Left cardiac atrium (tissue), 4 donors: Measurements from ENCODE around the gene C17orf50. TPM values are rescaled to one million over a fixed set of nuclear protein-coding genes. Genes with fewer than 3 reads are reported as not detected.

Source experiments
- ATAC-seq, 2 donors: fragments of 200-7000 bp; cut with Tn5 transposase; one replicate each; pipeline ENCODE4 v1.9.1; 2020; ENCODE audit warnings: mild to moderate bottlenecking in 2 of 2, moderate library complexity in 2 of 2
- DNase-seq: peaks from one replicate; pipeline ENCODE4 v3.0.0-alpha.2; 2020
- intact Hi-C, 2 donors: fragments of 100-400 bp; cut with DNase I; formaldehyde crosslinking; loops; one replicate each; pipeline versions ENCODE4 v1.14.1 to v1.15.1; 2022 to 2023
- total RNA-seq, 2 donors: library from RNA; stranded (reverse); fragmentation: NEBNext Ultra II Directional; extraction: Animal tissue kit (Norgen Biotek cat#: 25700); gene quantifications; one replicate each; pipeline ENCODE4 v1.2.1, GENCODE V29; 2021
- donor health status: DM: no; HTN: yes; CAD: no.
- donor health status: DM: no; HTN: yes; CAD: no; lungs with severe emphysema.
- donor health status: DM: yes; HTN: yes; CAD: no.
- donor health status: Dilated cardiomyopathy.

Gene C17orf50
- total RNA-seq, 2 donors from 2014 or later: not detected

DNA sequence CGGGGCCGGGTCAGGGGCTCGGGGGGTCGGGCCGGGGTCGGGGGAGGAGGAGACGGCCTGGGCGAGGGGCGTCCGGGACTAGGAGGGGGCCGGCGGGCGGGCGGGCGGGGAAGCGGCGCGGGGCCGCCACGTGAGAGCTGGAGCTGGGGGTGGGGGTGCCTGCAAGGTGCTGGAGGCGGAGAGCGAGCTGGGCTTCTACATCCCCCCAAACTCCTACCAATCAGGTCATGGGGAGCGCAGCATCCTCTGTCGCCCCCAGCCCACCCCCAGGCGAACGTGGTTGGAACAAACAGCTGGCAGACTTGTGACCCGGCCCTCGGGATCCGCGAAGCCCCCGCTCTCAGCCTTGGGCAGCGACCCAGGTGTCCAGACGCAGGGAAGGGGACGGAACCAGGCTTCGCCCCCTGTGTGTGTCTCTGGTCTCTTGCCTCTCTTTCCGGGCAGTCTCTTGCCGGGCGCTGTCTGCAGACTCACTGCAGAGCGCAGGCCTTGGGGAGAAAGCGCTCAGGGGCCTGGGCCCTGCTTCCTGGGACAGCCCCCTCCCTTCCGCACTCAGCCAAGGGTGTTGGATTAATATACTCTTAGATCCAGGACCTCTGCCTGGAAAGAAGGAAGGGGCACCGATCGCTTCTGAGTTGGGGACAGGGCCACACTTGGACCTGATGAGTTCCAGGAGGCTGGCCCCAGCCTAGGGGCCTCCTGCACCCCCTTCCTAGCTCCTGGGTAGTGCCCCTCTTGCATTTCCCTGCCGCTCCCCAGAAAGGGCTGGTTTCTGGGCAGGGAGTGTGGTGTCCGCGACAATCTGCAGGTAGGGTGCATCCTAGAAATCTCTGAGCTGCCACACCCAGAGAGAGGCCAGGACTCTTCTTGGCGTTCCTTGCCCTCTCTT, 28.5 kb upstream of the C17orf50 start:
- ATAC-seq: peak; percentile 46 to 53
- intact Hi-C loops: no loop called here

DNA sequence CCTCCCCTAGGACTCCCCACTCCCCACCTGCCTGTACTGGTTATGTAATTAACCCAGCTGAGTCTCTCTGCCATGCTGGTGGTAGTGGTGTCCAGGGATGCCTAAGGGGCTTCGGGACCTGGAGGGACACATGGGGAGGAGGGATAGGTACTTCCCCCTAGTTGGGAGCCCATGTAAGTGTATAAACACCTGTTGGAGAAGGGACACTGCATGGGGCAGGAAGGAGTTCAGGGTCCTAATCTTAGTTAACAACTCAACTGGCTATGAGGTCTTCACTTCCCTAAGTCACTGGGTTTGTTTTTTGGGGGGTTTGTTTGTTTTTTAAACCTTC, 27.9 kb upstream of the C17orf50 start:
- ATAC-seq: no peak
- intact Hi-C loops: no loop called here
- no peak for DNase-seq

More for the DNA sequence above, 28.5 kb upstream of the C17orf50 start:
- DNase-seq: no peak

DNA sequence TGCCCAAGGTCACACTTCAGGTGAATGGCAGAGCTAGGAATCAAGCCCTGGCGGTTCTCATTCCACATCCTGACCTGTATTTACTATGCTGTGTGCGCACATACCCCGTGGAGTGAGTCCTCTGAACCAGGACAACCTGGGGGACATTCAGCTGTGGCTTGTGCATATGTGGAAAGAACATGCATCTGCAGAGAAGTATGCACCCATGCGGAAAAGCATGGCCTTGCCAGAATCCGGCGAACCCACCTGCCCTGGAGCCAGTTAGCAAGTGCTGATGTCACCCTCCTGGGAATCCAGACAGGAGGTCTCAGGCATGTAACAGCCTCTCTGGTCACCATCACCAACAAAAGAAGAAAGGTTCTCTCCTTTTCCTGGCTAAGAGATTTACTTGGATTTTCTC, 27.3 kb upstream of the C17orf50 start:
- no peak for ATAC-seq

DNA sequence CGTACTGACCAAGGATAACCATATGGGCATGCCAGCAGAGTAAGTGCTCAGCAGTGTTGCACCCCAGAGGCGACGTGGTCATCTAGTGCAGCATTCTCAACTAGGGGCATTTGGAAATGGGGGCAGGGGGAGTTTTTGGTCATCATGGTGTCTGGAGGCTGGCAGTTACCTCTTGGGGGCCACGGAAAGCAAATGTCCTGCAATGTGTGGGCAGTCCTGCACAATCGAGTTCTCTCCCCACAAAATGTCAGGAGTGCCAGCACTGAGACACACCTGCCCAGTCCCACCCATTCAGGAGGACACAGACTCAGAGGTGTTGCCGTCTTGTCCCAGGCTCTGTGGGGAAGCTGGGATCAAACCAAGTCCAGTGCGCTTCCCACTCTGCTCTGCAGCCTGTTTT, 26.3 kb upstream of the C17orf50 start:
- intact Hi-C loops: no loop called here
- no peak for ATAC-seq
- no peak for DNase-seq

More for the DNA sequence above, 27.3 kb upstream of the C17orf50 start:
- intact Hi-C loops: no loop called here
- no peak for DNase-seq

DNA sequence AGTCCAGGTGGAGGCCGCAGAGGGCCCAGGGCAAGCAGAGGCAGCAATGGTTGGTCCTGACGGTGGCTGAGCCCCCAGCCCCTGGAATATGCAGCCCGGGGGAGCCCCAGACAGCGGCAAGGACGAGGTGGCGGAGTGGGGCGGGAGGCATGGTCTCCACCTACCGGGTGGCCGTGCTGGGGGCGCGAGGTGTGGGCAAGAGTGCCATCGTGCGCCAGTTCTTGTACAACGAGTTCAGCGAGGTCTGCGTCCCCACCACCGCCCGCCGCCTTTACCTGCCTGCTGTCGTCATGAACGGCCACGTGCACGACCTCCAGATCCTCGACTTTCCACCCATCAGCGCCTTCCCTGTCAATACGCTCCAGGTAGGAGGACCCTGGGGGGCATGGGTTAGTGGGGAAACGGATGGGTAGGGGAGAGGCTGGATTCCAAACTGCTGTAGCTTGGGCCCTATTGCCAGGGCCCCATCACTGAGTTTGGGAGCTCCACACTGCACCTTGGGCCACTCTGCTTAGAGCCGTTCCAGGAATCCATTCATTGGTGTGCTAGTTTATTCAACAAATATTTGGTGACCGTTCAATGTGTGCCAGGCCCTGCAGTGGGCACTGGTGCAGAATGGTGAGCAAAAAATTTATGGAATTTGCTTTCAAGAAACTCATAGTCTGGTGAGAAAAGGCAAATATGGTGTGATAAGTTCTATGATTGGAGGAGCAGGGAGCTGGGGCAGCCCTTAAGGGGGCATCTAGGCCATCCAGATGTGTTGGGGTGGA, 25.5 kb upstream of the C17orf50 start:
- ATAC-seq (no peak), DNase-seq (no peak)
- intact Hi-C loops: no loop called here

DNA sequence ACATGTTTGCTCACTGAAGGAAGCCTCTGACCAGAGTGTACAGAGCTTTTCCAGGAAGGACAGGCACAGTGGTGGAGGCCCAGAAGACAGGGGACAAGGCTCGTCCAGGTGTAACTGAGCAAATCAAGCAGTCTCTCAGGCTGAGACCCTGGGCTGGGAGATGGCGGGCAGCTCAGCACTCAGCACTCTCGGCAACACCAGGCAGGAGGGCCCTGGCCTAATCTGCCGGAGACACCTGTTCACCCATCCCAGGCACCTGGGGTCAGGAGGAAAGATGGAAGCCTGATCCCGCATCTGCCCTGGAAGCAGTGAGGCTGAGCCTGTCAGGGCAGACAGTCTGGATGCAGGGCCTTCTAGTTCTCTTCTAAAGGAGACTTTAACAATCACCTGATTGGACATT, 24.5 kb upstream of the C17orf50 start:
- DNase-seq: no peak
- ATAC-seq: no peak
- intact Hi-C loops: no loop called here

DNA sequence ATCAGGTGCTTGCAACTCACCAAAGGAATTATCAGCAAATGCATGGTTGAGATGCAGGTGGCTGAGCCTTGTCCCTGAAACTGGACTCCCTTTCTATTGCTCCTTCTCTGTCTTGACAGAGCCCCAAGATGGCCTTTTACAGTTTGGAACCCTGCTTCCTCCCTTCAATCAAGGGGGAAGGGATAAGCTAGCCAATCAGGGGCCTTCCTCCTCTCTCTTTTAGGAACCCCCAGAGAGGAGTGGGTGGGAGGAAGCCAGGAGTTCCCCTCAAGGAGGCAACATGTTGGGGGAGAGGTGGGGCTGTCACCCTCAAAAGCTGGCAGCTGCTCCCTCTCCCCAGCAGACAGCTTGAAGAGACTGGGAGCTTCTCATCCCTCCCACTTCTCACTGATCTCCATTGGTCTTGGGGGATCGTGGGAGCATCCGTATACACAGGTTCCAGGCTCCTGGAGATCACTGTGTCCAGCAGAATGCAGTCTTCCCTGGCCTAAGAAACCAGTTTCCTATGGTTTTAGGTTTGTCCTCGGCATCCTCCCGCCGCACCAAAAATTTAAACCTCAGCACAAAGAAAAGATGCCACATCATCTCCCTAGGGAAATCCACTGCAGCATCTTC, 22.1 kb upstream of the C17orf50 start:
- ATAC-seq: no peak
- intact Hi-C loops: no loop called here
- DNase-seq: no peak

DNA sequence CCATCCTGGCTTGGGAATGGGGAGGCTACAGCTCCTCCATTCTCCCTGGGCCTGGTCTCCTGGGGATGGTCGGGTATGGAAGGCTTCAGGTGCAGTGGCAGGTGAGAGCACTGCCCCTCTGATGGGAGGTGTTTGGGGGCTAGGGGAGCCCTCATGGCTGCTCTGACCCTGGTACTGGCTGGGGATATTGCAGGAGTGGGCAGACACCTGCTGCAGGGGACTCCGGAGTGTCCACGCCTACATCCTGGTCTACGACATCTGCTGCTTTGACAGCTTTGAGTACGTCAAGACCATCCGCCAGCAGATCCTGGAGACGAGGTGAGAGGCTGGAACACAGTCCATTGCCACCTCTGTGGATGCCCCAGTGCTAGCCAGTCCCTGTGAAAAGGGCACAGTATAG, 20.5 kb upstream of the C17orf50 start:
- intact Hi-C loops: loop anchor here in 1 of 2 donors (10.0 kb wide), 1 partner anchor 85 kb away; no protein-coding TSS in a partner anchor
- DNase-seq (peak; percentile 6), ATAC-seq (no peak)

DNA sequence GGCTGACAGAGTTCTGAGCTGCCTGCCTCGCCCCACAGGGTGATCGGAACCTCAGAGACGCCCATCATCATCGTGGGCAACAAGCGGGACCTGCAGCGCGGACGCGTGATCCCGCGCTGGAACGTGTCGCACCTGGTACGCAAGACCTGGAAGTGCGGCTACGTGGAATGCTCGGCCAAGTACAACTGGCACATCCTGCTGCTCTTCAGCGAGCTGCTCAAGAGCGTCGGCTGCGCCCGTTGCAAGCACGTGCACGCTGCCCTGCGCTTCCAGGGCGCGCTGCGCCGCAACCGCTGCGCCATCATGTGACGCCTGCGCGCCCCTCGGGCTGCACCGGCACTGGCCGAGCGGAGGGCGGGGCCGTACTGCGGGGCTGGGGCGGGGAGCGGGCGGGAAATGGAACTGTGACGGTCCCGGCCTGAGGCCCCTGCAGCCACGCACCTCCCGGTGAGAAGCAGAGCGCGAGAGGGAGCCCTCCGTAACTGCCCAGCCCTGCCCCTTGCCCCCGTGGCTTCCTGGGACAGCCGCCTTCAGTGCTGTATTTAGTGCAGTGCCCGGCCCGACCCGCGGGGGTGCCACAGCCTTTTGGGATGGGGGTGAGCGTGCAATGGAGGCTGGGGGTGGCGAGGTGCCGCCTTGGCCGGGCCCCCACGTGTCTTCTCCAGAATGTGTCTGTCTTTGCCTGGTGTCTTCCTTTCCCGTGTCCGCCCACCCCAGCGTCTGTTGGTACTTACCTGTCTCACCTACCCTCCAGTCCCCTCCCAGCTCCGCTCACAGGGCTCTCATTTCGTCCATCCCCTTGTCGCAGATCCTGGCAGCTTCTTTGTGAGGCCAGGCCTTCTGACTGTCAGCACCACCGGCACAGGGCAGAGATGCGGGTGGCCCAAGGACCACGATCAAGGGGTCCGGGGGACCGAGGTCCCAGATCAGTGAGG, 19.4 kb upstream of the C17orf50 start:
- intact Hi-C loops: loop anchor here in 1 of 2 donors (10.0 kb wide), 1 partner anchor 86 kb away; no protein-coding TSS in a partner anchor
- peak; percentile 33 to 52 for ATAC-seq

DNA sequence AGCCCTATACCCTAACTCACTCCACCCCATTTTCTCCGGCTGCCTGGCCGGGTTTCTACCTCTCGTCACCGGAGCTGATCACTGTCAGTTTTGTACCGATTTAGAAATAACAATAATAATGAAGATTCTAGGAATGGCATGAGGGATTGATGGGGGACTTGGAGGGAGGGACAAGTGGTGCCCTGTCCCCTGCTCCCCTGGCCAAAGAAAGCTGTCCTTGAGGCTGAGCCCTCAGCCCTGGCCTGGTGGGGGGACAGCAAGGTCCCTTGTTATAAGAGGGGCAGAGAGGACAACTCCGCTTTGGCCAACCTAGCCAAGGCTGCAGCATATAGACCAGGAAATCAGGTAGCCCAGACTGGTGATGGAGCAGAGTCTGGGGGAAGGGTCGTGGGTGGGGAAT, 18.2 kb upstream of the C17orf50 start:
- ATAC-seq: no peak
- DNase-seq: peak; percentile 10
- intact Hi-C loops: loop anchor here in 1 of 2 donors (10.0 kb wide), 1 partner anchor 88 kb away; no protein-coding TSS in a partner anchor

More for the DNA sequence above, 19.4 kb upstream of the C17orf50 start:
- DNase-seq: peak; percentile 22

DNA sequence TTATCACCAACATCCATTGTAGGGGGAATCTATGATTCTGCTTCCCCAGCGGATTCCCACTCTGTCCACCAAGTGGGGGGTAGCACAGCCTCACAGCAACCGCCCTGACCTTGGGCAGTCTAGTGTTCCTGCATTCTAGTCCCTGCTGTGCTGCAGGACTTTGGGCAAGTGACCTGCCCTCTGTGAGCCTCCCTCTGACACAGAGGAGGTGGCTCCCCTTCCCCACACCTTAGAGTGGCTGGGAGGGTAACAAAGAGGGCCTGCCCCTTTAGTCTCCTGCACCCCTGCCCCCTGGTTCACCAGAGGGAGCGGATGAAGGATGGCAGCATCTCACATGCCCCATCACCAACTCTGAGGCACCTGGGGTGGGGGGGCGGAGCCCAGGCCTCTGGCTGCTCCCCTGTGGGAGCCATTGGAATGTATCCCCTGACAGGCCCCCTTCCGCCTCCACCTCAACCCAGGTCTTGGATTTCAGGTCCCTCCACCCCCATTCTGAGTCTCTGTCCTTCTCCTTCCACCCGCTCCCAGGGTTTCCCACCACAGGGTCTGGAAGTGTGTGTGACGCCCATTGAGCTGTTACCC, 17.7 kb upstream of the C17orf50 start:
- intact Hi-C loops: loop anchor here in 1 of 2 donors (10.0 kb wide), 1 partner anchor 88 kb away; no protein-coding TSS in a partner anchor
- peak; percentile 19 for DNase-seq

DNA sequence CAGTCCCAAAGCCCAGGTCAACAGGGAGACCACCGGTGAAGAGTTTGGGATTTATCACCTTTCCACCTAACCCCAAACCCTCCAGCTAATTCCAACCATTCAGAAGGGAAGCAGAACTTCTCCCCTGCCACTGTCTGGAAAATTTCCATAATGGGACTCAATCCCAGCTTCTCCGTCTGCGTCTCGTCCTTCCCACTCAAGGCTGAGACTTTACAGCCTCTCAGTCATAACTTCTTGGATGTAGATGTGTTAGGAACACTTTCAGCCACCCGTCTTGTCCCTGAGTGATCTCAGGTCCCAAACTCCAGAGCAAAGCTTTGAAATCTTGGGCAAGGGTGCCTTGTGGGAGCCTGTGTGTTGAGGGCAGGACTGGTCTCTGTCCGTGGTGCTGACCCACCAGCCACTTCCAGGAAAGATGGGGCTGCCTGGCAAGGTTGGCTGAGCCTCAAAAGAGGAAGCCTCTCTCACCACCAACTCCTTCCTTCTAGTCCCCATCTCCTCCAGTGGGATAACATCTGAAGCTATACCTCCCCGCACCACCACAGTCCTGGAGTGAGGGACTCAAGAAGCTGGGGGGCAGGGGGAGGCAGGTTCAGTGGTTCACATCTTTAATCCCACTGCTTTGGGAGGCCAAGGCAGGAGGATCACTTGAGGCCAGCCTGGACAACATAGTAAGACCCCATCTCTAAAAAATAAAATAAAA, 16.9 kb upstream of the C17orf50 start:
- no peak for DNase-seq
- ATAC-seq: no peak
- intact Hi-C loops: loop anchor here in 1 of 2 donors (10.0 kb wide), 1 partner anchor 89 kb away; no protein-coding TSS in a partner anchor

More for the DNA sequence above, 17.7 kb upstream of the C17orf50 start:
- no peak for ATAC-seq

DNA sequence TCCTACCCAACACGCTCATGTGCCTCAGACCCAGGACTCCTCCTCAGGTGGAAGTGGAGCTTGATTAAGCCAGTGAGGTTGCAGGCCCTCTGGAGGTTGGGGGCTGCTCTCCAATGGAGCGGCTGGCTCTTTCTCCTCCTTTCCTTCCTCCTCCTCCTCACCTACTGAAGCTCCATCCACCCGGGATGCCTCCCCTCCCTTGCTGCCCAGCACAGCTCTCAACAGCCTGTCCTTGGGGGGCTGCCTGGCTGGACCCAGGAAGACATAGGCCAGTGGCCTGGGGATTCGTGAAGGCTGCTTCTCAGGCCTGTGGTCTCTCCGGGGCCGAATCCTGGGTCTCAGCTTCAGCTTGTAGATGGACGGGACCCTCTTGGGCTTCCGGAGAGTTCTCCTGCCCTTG, 15.9 kb upstream of the C17orf50 start:
- DNase-seq: no peak
- no peak for ATAC-seq

DNA sequence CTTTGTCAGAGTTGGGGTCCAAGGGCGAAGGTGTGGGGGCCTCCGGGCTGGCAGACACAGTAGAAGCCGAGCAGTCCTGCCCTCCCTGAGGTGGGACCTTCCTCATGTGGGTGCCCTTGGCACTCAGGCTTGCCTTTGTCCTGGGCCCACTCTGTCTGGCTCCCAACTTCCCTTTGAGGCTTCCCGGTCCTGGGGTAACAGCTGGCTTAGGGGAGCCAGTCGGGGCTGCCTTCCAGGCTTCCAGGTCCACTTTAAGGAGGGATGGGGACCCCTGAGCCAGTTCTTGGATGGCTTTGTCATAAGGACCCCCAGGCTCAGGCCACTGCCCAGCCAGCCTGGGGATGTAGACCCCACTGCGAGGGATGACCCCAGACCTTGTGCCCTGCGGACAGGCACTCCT, 15.4 kb upstream of the C17orf50 start:
- ATAC-seq: no peak
- intact Hi-C loops: loop anchor here in 1 of 2 donors (5.0 to 10.0 kb wide), 2 partner anchors 90 to 133 kb away; no protein-coding TSS in a partner anchor
- no peak for DNase-seq

More for the DNA sequence above, 15.9 kb upstream of the C17orf50 start:
- intact Hi-C loops: loop anchor here in 1 of 2 donors (5.0 to 10.0 kb wide), 2 partner anchors 90 to 133 kb away; no protein-coding TSS in a partner anchor

DNA sequence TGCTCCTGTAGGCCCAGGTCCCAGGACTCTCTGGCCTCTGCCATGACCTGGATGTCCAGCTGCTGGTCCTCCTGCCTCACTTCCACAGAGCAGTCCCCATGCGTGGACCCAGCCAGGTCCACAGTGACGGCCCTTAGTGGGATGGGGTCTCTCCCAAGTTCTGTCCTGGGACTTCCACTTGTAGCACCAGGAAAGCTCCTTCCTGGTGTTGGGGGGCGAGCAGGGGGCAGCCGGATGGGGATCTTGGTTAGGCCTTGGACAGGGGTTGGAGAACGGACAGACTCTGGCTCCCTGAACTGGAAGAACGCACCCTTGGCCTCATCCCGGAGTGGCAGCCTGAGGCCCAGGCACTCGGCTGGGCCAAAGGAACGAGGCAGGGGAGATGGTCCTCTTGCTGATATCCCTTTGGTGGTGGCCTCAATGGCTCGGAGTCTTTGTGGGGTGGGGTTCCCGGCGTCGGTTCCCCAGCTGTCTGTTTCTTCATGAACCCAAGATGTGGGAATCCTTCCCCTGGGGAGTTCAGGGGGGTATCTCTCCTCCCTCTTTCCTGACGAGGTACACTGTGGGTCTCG, 14.9 kb upstream of the C17orf50 start:
- intact Hi-C loops: loop anchor here (2.0 to 10.0 kb wide), 3 partner anchors 83 to 134 kb away; no protein-coding TSS in a partner anchor
- ATAC-seq: no peak
- peak; percentile 4 for DNase-seq

DNA sequence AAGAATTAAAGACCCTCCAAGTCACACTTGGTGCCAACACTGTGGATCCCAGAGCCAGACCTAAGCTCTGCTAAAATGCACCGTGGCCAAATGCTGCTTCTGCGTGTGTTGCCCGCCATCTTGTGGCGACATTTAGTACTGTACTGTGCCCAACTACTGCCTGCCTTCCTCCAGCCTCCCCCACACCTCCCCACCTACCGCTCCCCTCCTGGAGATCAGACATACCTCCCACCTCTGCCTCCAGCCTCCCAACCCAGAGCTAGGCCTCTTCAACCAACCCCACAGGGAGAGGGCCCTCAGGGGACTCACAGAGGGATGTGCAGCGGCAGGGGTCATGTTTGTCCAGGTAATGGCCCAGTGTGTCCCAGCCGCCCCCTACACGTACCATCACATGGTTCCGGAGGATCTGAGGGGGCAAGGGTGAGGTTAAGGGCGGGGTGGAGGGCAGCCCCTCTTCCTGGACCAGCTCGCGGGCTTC, 13.1 kb upstream of the C17orf50 start:
- peak; percentile 77 to 84 for ATAC-seq
- DNase-seq: peak; percentile 81
- intact Hi-C loops: loop anchor here (2.0 to 10.0 kb wide), 4 partner anchors 85 to 135 kb away; no protein-coding TSS in a partner anchor
